Measurements from ENCODE around the gene TCERG1L.

TCERG1L gene

DNA sequence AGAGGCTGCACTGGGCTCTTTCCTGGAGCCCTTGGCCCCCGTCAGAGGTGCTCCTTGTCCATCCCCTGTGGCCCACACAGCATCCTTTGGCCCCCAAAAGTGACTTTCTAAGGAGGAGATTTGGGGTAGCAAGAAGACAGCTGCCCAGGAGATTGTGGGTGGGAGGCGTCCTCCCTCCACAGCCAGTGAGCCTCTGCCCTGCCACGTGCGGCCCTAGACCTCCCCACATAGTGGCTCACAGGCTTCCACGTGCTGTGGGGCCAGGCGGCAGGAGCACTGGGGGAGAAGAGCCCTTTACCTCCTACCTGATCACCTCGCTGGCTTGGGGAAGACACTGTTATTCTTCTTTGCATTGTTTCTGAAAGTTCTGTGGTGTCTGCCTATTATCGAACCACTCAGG is 178.8 kb downstream of the TCERG1L start:
- TF ChIP-seq POLR2A (IDR thresholded peaks at IDR 0.05; ENCODE audit: low read depth, low read length): no peak
- DNase-seq (ENCODE audit: insufficient read length, low spot score) (no peak), FAIRE-seq (no peak)

- FAIRE-seq (no peak), DNase-seq (ENCODE audit: insufficient read length, low spot score) (no peak)
- TF ChIP-seq POLR2A (IDR thresholded peaks at IDR 0.05; ENCODE audit: low read depth, low read length): no peak
These were observed 179.6 kb downstream of the TCERG1L start for GRCh38 chr10:131131726-131132591.

DNA sequence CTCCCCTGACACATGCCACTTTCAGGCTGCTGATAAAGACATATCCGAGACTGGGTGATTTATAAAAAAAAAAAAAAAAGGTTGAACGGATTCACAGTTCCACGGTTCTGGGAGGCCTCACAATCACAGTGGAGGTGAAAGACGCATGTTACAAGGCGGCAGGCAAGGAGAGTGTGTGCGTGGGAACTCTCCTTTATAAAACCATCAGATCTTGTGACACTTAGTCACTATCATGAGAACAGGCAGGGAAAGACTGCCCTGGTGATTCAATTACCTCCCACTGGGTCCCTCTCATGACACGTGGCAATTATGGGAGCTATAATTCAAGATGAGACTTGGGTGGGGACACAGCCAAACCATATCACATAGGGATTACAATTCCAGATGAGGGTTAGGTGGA is 181.5 kb downstream of the TCERG1L start:
- DNase-seq (ENCODE audit: insufficient read length, low spot score): no peak
- no peak for FAIRE-seq
- no peak for TF ChIP-seq POLR2A (IDR thresholded peaks at IDR 0.05; ENCODE audit: low read depth, low read length)

- FAIRE-seq (no peak), DNase-seq (ENCODE audit: insufficient read length, low spot score) (no peak)
- TF ChIP-seq POLR2A (IDR thresholded peaks at IDR 0.05; ENCODE audit: low read depth, low read length): no peak
These were observed 182.0 kb downstream of the TCERG1L start for GRCh38 chr10:131129544-131129943.

DNA sequence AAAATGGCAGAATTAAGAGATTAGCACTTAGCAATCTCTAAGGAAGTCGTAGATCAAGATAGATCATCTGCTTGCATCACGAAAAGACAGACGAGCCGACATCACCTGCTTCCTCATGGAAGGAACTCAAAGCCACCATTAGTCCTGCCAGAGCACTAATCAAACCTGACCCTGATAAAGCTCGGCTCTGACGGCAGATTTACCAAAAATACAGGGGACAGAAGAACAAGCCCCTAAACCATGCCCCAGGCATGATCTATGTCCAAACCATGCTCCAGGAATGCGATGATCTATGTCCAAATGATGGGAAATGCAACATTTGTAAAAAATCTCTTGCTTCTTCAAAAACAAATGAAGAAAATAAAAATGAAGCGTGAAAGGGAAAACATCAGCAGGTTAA is 182.8 kb downstream of the TCERG1L start:
- no peak for DNase-seq (ENCODE audit: insufficient read length, low spot score)
- no peak for TF ChIP-seq POLR2A (IDR thresholded peaks at IDR 0.05; ENCODE audit: low read depth, low read length)
- FAIRE-seq: no peak

- TF ChIP-seq POLR2A (IDR thresholded peaks at IDR 0.05; ENCODE audit: low read depth, low read length): no peak
- no peak for FAIRE-seq
- no peak for DNase-seq (ENCODE audit: insufficient read length, low spot score)
These were observed 183.9 kb downstream of the TCERG1L start for GRCh38 chr10:131127610-131128009.

- DNase-seq (ENCODE audit: insufficient read length, low spot score): no peak
- no peak for TF ChIP-seq POLR2A (IDR thresholded peaks at IDR 0.05; ENCODE audit: low read depth, low read length)
- FAIRE-seq: no peak
These were observed 184.4 kb downstream of the TCERG1L start for GRCh38 chr10:131127138-131127589.

- no peak for DNase-seq (ENCODE audit: insufficient read length, low spot score)
These were observed 185.0 kb downstream of the TCERG1L start for GRCh38 chr10:131126321-131127137.

DNA sequence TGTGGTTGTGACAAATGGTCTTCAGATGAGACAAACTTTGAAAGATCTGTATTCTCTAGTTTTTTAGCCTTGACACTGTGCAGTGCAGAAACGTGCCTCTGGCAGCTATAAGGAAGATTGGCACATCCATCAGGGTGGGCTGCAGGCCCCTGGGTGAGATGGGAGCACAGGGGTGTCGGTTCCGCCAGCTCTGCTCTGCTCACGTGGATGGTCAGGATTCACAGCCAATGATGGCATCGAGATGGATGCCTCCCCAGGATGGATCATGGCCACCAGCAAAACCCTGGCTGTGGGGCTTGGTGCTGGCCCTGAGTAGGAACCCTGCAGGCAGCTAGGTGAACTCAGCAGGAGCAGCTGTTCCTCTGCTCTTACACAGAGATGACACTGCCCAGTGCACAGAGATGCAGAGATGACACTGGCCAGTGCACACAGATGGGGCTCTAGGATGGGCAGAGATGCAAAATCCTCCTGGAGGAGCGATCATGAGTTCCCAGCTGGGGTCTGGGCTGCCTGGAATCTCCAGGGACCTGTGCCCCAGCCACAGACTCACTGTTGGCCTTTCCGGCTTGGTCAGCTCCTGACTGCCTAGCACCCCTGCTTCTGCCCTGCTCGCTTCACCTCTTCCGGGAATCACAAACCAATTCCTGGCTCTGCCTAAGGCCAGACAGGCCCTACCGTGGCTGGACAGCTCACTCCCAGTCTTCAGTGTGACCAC is 185.9 kb downstream of the TCERG1L start:
- FAIRE-seq (no peak), DNase-seq (ENCODE audit: insufficient read length, low spot score) (no peak)
- TF ChIP-seq POLR2A (IDR thresholded peaks at IDR 0.05; ENCODE audit: low read depth, low read length): no peak

More at GRCh38 chr10:131126321-131127137, 185.0 kb downstream of the TCERG1L start:
- FAIRE-seq: no peak
- TF ChIP-seq POLR2A (IDR thresholded peaks at IDR 0.05; ENCODE audit: low read depth, low read length): no peak

GRCh38 chr10:131124945-131125344 is 186.6 kb downstream of the TCERG1L start:
- FAIRE-seq (no peak), DNase-seq (ENCODE audit: insufficient read length, low spot score) (no peak)
- TF ChIP-seq POLR2A (IDR thresholded peaks at IDR 0.05; ENCODE audit: low read depth, low read length): no peak

GRCh38 chr10:131123496-131123895 is 188.0 kb downstream of the TCERG1L start:
- no peak for TF ChIP-seq POLR2A (IDR thresholded peaks at IDR 0.05; ENCODE audit: low read depth, low read length)
- FAIRE-seq (no peak), DNase-seq (ENCODE audit: insufficient read length, low spot score) (no peak)

DNA sequence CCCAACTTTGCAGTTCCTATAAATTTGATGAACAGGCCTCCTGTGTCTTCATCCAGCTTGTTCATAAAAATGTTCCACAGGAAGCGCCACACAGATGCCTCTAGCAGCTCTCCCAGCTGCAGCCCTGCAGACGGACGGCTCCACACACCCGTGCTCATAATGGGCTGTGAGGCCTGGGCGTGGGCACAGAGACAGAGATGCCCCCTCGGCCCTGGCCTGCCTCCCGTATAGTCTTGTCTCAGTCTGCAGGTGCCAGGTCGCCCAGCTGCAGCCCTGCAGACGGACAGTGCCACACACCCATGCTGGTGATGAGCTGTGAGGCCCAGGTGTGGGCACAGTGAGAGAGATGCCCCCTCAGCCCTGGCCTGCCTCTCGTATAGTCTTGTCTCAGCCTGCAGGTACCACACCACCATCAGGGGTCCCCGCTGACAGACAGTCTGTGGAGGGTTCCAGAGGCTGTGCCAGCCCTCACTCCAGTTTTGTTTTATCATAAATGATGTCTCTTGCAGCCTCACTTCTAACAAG is 189.9 kb downstream of the TCERG1L start:
- no peak for TF ChIP-seq POLR2A (IDR thresholded peaks at IDR 0.05; ENCODE audit: low read depth, low read length)
- DNase-seq (ENCODE audit: insufficient read length, low spot score) (no peak), FAIRE-seq (no peak)

DNA sequence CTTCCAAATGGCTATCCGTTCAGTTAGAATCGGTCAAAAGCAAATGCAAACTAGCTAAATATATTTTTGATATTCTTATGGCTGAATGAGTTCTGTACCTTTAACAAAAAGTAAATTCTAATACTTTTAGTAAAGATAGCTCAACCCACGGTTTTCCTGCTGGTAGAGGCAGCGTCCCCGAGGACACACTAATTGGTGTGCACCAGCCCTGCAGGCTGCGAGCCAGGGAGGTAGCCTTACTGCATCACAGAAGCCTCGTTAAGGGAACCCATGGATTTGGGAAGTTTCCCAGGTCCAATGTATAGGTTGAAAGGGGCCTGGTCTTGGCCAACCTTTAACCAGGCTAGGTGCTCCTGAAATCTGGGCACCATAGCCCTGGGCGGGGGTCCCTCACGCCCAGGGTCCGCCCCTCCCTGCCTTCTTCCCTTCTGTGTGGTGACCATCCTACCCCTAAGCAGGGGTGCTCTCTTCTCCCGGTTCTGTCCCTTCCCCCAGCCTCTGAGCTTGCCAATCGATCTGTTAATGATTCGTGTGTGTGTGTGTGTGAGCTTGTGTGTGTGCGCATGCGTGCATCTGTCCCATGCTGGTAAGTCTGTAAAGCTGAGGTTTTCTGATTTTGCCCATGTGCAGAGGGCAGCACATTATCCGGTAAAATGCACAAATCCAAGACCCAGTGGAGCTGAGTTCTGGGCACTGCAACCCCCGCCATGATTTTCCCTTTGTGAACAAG is 191.7 kb downstream of the TCERG1L start:
- DNase-seq (ENCODE audit: insufficient read length, low spot score) (no peak), FAIRE-seq (no peak)
- no peak for TF ChIP-seq POLR2A (IDR thresholded peaks at IDR 0.05; ENCODE audit: low read depth, low read length)
